PFSK-1 (cell line): ENCODE measurements around the gene ARID3C.

Experiments
- FOXP2 ChIP-seq: optimal IDR thresholded peaks from 2 replicates; pipeline ENCODE3; 2011; ENCODE audit warnings: borderline replicate concordance, control low read depth, inconsistent platforms; ENCODE audit not compliant: insufficient read depth; ENCODE audit errors: extremely low read length, extremely low read depth
- POLR2AphosphoS5 ChIP-seq: IDR thresholded peaks from 2 replicates; pipeline ENCODE4 v1.6.1; 2012; ENCODE audit warnings: low read depth, mild to moderate bottlenecking, control low read depth, low read length, moderate library complexity
- REST ChIP-seq, 2 experiments: IDR thresholded peaks; 2 replicates each; pipeline versions ENCODE4 v1.6.1 to v1.8.0; 2011 to 2012; ENCODE audit warnings: low read depth in 2 of 2, low read length in 2 of 2, control low read depth in 1 of 2, inconsistent platforms in 1 of 2, mild to moderate bottlenecking in 1 of 2, moderate library complexity in 1 of 2; ENCODE audit not compliant: insufficient read depth in 1 of 2
- SIN3A ChIP-seq: IDR thresholded peaks from 2 replicates; pipeline ENCODE4 v1.6.1; 2012; ENCODE audit warnings: mild to moderate bottlenecking, low read length, moderate library complexity, borderline replicate concordance; ENCODE audit not compliant: insufficient read depth
- TAF1 ChIP-seq: IDR thresholded peaks from 2 replicates; pipeline ENCODE4 v1.6.1; 2012; ENCODE audit warnings: low read length, control low read depth, borderline replicate concordance; ENCODE audit not compliant: insufficient read depth

Gene ARID3C

GRCh38 chr9:34579808-34580163 lies 49.1 kb downstream of the ARID3C start:
- no peak for TF ChIP-seq REST (IDR thresholded peaks at IDR 0.05; ENCODE audit: insufficient read depth in 1 of 2, low read depth in 2 of 2, low read length in 2 of 2)
- no peak for TF ChIP-seq FOXP2
- no peak for TF ChIP-seq TAF1
- TF ChIP-seq SIN3A: no peak
- TF ChIP-seq POLR2AphosphoS5: no peak

GRCh38 chr9:34579104-34579807 lies 49.6 kb downstream of the ARID3C start:
- TF ChIP-seq POLR2AphosphoS5: no peak
- no peak for TF ChIP-seq FOXP2
- no peak for TF ChIP-seq TAF1
- TF ChIP-seq SIN3A: no peak
- no peak for TF ChIP-seq REST (IDR thresholded peaks at IDR 0.05; ENCODE audit: insufficient read depth in 1 of 2, low read depth in 2 of 2, low read length in 2 of 2)

GRCh38 chr9:34578241-34579103 lies 50.4 kb downstream of the ARID3C start:
- TF ChIP-seq POLR2AphosphoS5 (no peak), FOXP2 (no peak), SIN3A (no peak), REST (IDR thresholded peaks at IDR 0.05; ENCODE audit: insufficient read depth in 1 of 2, low read depth in 2 of 2, low read length in 2 of 2) (no peak), TAF1 (no peak)

- TF ChIP-seq POLR2AphosphoS5 (no peak), SIN3A (no peak), TAF1 (no peak), REST (IDR thresholded peaks at IDR 0.05; ENCODE audit: insufficient read depth in 1 of 2, low read depth in 2 of 2, low read length in 2 of 2) (no peak), FOXP2 (no peak)
Observed at GRCh38 chr9:34577400-34578240, 51.2 kb downstream of the ARID3C start.
